H9 (cell line): ENCODE results near the gene AKAP11. TPM values are rescaled to one million over a fixed set of nuclear protein-coding genes. Genes with fewer than 3 reads are reported as not detected.

Experiments
- DNase-seq: peaks from one replicate; pipeline ENCODE4 v3.0.0-alpha.2; 2017
- H2AFZ ChIP-seq: one replicate; pipeline ENCODE4 v1.6.1; 2013; ENCODE audit warnings: mild to moderate bottlenecking, low read length, control low read depth, moderate library complexity
- H2AK5ac ChIP-seq: 2 replicates; pipeline ENCODE4 v1.6.1; 2013; ENCODE audit warnings: low read length, control low read depth, mixed read lengths; ENCODE audit not compliant: insufficient read length
- H2BK120ac ChIP-seq: one replicate; pipeline ENCODE4 v1.6.1; 2013; ENCODE audit warnings: low read depth, mild to moderate bottlenecking, low read length, control low read depth, inconsistent platforms; ENCODE audit not compliant: poor library complexity, severe bottlenecking
- H2BK12ac ChIP-seq: 2 replicates; pipeline ENCODE4 v1.6.1; 2013; ENCODE audit warnings: low read length, control low read depth, mixed read lengths, low read depth; ENCODE audit not compliant: insufficient read length
- H2BK15ac ChIP-seq: 2 replicates; pipeline ENCODE4 v1.6.1; 2013; ENCODE audit warnings: low read depth, low read length, control low read depth
- H2BK20ac ChIP-seq: one replicate; pipeline ENCODE4 v1.6.1; 2013; ENCODE audit warnings: low read depth, mild to moderate bottlenecking, low read length, control low read depth, inconsistent platforms; ENCODE audit not compliant: poor library complexity, severe bottlenecking
- H2BK5ac ChIP-seq: 2 replicates; pipeline ENCODE4 v1.6.1; 2013; ENCODE audit warnings: low read length, control low read depth, mixed read lengths; ENCODE audit not compliant: insufficient read length
- H3K14ac ChIP-seq: 2 replicates; pipeline ENCODE4 v1.6.1; 2013; ENCODE audit warnings: low read length, control low read depth; ENCODE audit not compliant: insufficient read depth
- H3K18ac ChIP-seq: 2 replicates; pipeline ENCODE4 v1.6.1; 2013; ENCODE audit warnings: low read depth, mild to moderate bottlenecking, mixed read lengths, low read length, control low read depth; ENCODE audit not compliant: insufficient read length
- H3K23ac ChIP-seq: 2 replicates; pipeline ENCODE4 v1.6.1; 2013; ENCODE audit warnings: low read length, control low read depth, mixed read lengths, low read depth; ENCODE audit not compliant: insufficient read length
- H3K23me2 ChIP-seq: 2 replicates; pipeline ENCODE4 v1.6.1; 2013; ENCODE audit warnings: low read depth, mild to moderate bottlenecking, mixed read lengths, low read length, control low read depth; ENCODE audit not compliant: insufficient read length, poor library complexity, severe bottlenecking
- H3K27ac ChIP-seq: 2 replicates; pipeline ENCODE4 v1.5.1; 2013; ENCODE audit warnings: low read length, control low read depth, mixed read lengths, low read depth; ENCODE audit not compliant: insufficient read length
- H3K27me3 ChIP-seq: 2 replicates; pipeline ENCODE4 v1.6.1; 2013; ENCODE audit warnings: low read length, control low read depth, inconsistent platforms; ENCODE audit not compliant: insufficient read depth
- H3K4ac ChIP-seq: 2 replicates; pipeline ENCODE4 v1.6.1; 2013; ENCODE audit warnings: low read depth, mild to moderate bottlenecking, control low read depth, inconsistent platforms, low read length, moderate library complexity
- H3K4me1 ChIP-seq: 2 replicates; pipeline ENCODE4 v1.6.1; 2013; ENCODE audit warnings: low read length, control low read depth, inconsistent platforms; ENCODE audit not compliant: insufficient read depth
- H3K4me2 ChIP-seq: 2 replicates; pipeline ENCODE4 v1.6.1; 2013; ENCODE audit warnings: low read length, control low read depth, mixed read lengths; ENCODE audit not compliant: insufficient read length, insufficient read depth
- H3K56ac ChIP-seq: 2 replicates; pipeline ENCODE4 v1.6.1; 2013; ENCODE audit warnings: low read depth, mild to moderate bottlenecking, mixed read lengths, low read length, control low read depth; ENCODE audit not compliant: insufficient read length
- H3K79me1 ChIP-seq: 2 replicates; pipeline ENCODE4 v1.6.1; 2013; ENCODE audit warnings: low read depth, mild to moderate bottlenecking, moderate library complexity, low read length, control low read depth, inconsistent platforms; ENCODE audit not compliant: insufficient read depth, poor library complexity, severe bottlenecking
- H3K79me2 ChIP-seq: 2 replicates; pipeline ENCODE4 v1.6.1; 2013; ENCODE audit warnings: low read length, control low read depth, inconsistent platforms; ENCODE audit not compliant: insufficient read depth
- H3K9ac ChIP-seq: 2 replicates; pipeline ENCODE4 v1.6.1; 2013; ENCODE audit warnings: low read length, control low read depth, mixed read lengths; ENCODE audit not compliant: insufficient read length; ENCODE audit errors: extremely low read depth
- H3K9me3 ChIP-seq: one replicate; pipeline ENCODE4 v1.6.1; 2013; ENCODE audit warnings: low read depth, low read length, inconsistent platforms; ENCODE audit not compliant: control insufficient read depth
- H3T11ph ChIP-seq: one replicate; pipeline ENCODE4 v1.6.1; 2013; ENCODE audit warnings: mild to moderate bottlenecking, low read length, control low read depth, inconsistent platforms
- H4K20me1 ChIP-seq: one replicate; pipeline ENCODE4 v1.6.1; 2013; ENCODE audit not compliant: control insufficient read depth, insufficient read length, insufficient read depth
- H4K5ac ChIP-seq: 2 replicates; pipeline ENCODE4 v1.6.1; 2013; ENCODE audit warnings: low read depth, mild to moderate bottlenecking, mixed read lengths, low read length, control low read depth; ENCODE audit not compliant: insufficient read length
- H4K8ac ChIP-seq: replicated peaks from 2 replicates; pipeline ENCODE4 v1.6.1; 2013; ENCODE audit warnings: low read length, control low read depth, mixed read lengths, low read depth; ENCODE audit not compliant: insufficient read length
- H4K91ac ChIP-seq: 2 replicates; pipeline ENCODE4 v1.6.1; 2013; ENCODE audit warnings: low read depth, mild to moderate bottlenecking, moderate library complexity, mixed read lengths, low read length, control low read depth; ENCODE audit not compliant: insufficient read length
- H3K27ac Mint-ChIP-seq, 3 experiments: 2 replicates in 2 of 3; 3 replicates in 1 of 3; pipeline ENCODE4 v1.8.0; 2020 to 2021; ENCODE audit warnings: mixed read lengths in 3 of 3, mild to moderate bottlenecking in 1 of 3, moderate library complexity in 1 of 3
- H3K27me3 Mint-ChIP-seq: 2 replicates; pipeline ENCODE4 v1.8.0; 2021; ENCODE audit warnings: low read depth, mild to moderate bottlenecking, moderate library complexity, mixed read lengths
- H3K36me3 Mint-ChIP-seq, 3 experiments: 2 replicates in 2 of 3; 3 replicates in 1 of 3; pipeline ENCODE4 v1.8.0; 2020 to 2021; ENCODE audit warnings: low read depth in 3 of 3, mixed read lengths in 3 of 3; ENCODE audit not compliant: insufficient read depth in 1 of 3
- H3K4me1 Mint-ChIP-seq, 2 experiments: 2 replicates each; pipeline ENCODE4 v1.8.0; 2020; ENCODE audit warnings: mixed read lengths in 2 of 2
- H3K4me3 Mint-ChIP-seq, 2 experiments: 2 replicates in 1 of 2; 3 replicates in 1 of 2; pipeline ENCODE4 v1.8.0; 2020 to 2021; ENCODE audit warnings: mild to moderate bottlenecking in 2 of 2, mixed read lengths in 2 of 2, moderate library complexity in 1 of 2
- H3K9me3 Mint-ChIP-seq, 2 experiments: 2 replicates in 1 of 2; 3 replicates in 1 of 2; pipeline ENCODE4 v1.8.0; 2020; ENCODE audit warnings: mild to moderate bottlenecking in 2 of 2, mixed read lengths in 2 of 2, moderate library complexity in 1 of 2
- CTCF ChIP-seq: fragments of 200-600 bp; sonication (generic); conservative IDR thresholded peaks from 3 replicates; pipeline ENCODE4 v1.8.0; 2021; ENCODE audit warnings: antibody characterized with exemption, mild to moderate bottlenecking
- WGBS: extraction: QIAGEN DNeasy Blood & Tissue Kit; methylation state at CpG from one replicate; pipeline ENCODE4 v1.1.7; 2013; ENCODE audit warnings: missing lambda C conversion rate, low lambda C conversion rate, mixed read lengths; ENCODE audit not compliant: insufficient read length; ENCODE audit errors: extremely low coverage; 5-methylcytosine and 5-hydroxymethylcytosine counted together
- total RNA-seq: library from RNA; stranded (reverse); gene quantifications from 2 replicates; pipeline ENCODE4 v1.2.1, GENCODE V29; 2021

Gene AKAP11
- total RNA-seq, 1 experiment from 2014 or later = 20.5 TPM

DNA sequence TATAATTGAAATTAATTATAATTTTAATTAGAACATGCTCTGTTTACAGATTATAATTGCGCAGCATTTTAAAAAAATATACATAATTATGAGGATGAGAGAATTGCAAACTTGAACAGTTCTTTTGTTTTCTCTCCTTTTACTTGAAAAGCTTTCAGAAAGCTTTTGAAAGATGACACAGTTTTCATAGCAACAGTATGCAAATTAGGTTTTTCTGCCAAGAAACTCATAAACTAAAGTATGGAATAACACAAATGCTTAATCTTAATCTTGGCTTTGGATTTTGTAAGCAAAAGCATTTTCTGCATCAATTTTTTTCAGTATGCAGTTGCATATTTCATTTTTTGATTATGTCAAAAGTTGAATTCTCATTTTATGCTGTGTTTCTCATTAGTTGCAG lies 32.8 kb upstream of the AKAP11 start:
- Mint-ChIP-seq H3K27me3 (no peaks in the 10 kb centered on the region), H3K9me3 (no peaks in the 10 kb centered on the region), H3K4me3 (no peak overlapping the region), H3K4me1 (no peaks in the 10 kb centered on the region), H3K36me3 (no peaks in the 10 kb centered on the region), H3K27ac (no peak overlapping the region)
- H3K79me1 ChIP-seq = no peaks in the 10 kb centered on the region
- H2AK5ac ChIP-seq = no peak overlapping the region
- no peak overlapping the region for H2BK120ac ChIP-seq
- H2BK12ac ChIP-seq = no peak overlapping the region
- no peak overlapping the region for H2BK20ac ChIP-seq
- DNase-seq = no peak
- H3K4ac ChIP-seq = no peak overlapping the region
- TF ChIP-seq CTCF = no peak
- H3K23me2 ChIP-seq = no peaks in the 10 kb centered on the region
- no peak overlapping the region for H2BK5ac ChIP-seq
- H2AFZ ChIP-seq = no peak overlapping the region
- H4K5ac ChIP-seq = no peak overlapping the region
- H3K14ac ChIP-seq = no peak overlapping the region
- H3K56ac ChIP-seq = no peak overlapping the region
- H2BK15ac ChIP-seq = no peak overlapping the region
- no CpG with 5 or more reads among the region's 1 CpG for WGBS
- no peak overlapping the region for H3K18ac ChIP-seq
- no peaks in the 10 kb centered on the region for H3K27me3 ChIP-seq
- no peaks in the 10 kb centered on the region for H3K4me1 ChIP-seq
- no peaks in the 10 kb centered on the region for H3K9me3 ChIP-seq
- H3K9ac ChIP-seq = no peak overlapping the region
- no peak overlapping the region for H3K4me2 ChIP-seq
- no peak overlapping the region for H4K91ac ChIP-seq
- H4K20me1 ChIP-seq = no peaks in the 10 kb centered on the region
- H3K23ac ChIP-seq = no peak overlapping the region
- H4K8ac ChIP-seq = no peak overlapping the region
- no peak overlapping the region for H3T11ph ChIP-seq
- no peaks in the 10 kb centered on the region for H3K79me2 ChIP-seq
- no peak overlapping the region for H3K27ac ChIP-seq
